ENCODE measurements around the gene SKAP1. TPM values are rescaled to one million over a fixed set of nuclear protein-coding genes. Genes with fewer than 3 reads are reported as not detected.

SKAP1 gene
- total and polyA plus RNA-seq, 5 donors, result 0.38 to 0.77 (median 0.54) TPM; not detected in 1

DNA sequence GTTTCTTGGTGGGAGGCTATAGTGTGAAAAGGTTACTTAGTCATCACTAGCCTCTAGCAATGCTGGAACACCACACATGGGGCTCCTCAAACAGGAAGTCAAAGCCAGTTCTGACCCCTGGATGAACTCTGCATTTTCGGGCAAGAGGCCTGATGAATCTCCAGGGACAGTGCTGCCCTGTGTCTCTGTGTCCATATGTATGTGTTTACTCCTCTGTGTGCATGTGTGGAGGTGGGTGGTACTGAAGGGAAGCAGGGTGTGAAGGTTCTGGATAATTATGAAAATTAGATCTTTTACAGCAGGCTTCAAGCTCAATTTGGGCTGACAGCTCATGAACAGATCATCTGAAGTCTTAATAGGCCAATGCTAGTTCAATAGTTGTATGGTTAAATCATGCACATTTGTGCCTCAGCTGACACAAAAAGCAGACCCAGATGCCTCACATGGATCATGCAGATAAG is 188.9 kb downstream of the SKAP1 start:
- Histone ChIP-seq H3K4me3 (ENCODE audit: low read length) (no peak overlapping the region), H3K4me1 (ENCODE audit: control insufficient read depth, insufficient read depth, low read length) (peaks cover 14% of the 10 kb centered on the region), H3K27me3 (ENCODE audit: control insufficient read depth, insufficient read depth) (no peaks in the 10 kb centered on the region), H3K27ac (ENCODE audit: low read length) (peak overlapping the region; percentile 31), H3K9me3 (ENCODE audit: control insufficient read depth, low read length) (no peaks in the 10 kb centered on the region)
- WGBS, result 2% methylated on average over 1 of the region's 1 CpG
- intact Hi-C loops (cut with DNase I), result no loop called here
- peak; percentile 31 to 67 (median 60) for DNase-seq
- peak; percentile 87 to 92 for ATAC-seq

DNA sequence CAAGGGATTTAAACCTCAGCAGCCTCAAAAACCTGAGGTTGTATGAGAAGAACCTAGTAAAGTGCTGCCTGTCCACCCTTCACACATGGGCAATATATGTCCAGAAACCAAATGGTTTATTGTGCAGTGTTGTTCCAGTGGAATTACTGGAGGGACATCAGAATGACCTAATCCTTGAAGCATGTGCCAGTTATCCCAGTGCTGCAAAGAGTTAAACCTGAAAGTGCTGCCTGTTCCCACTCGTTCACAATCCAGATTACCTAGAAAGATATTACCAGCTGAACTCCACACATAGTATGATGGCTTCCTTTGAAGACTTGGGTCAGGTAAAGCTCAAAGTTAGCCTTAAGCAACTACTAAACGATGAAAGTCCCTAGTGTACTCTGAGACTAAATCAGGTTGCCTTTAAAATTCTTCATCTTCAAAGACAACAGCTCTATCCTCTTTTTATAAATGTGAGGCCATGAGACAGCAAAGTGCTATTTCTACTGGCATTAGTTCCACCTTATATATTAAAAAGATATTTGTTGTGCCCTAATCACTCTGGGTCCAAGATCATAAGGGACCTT is 189.4 kb downstream of the SKAP1 start:
- H3K27ac ChIP-seq (ENCODE audit: low read length), result peak overlapping the region; percentile 83
- intact Hi-C loops (cut with DNase I), result no loop called here

DNA sequence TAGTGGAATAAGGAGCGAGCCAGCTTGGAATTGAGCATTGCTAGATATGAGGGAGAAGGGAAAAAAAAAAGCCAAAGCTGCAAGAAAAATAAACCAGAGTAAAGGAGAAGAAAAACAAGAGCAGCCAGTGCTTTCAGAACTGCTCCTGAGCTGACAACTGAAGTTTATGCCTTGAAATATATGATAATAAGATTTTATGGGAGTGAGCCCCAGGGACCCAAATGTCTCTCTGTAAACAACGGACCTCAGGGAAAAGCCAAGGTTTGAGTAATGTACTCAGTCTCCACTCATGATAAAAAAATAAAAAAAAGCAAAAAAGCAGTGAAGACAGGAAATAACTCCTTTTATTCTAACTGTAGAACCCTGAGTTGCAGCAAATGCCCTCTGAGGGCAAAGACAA is 189.9 kb downstream of the SKAP1 start:
- ATAC-seq, result no peak
- Histone ChIP-seq H3K9me3 (ENCODE audit: control insufficient read depth, low read length) (no peaks in the 10 kb centered on the region), H3K4me1 (ENCODE audit: control insufficient read depth, insufficient read depth, low read length) (peaks cover 14% of the 10 kb centered on the region), H3K27me3 (ENCODE audit: control insufficient read depth, insufficient read depth) (no peaks in the 10 kb centered on the region), H3K27ac (ENCODE audit: low read length) (no peak overlapping the region), H3K4me3 (ENCODE audit: low read length) (no peak overlapping the region)
- DNase-seq, result no peak
- WGBS, result 52% methylated on average over 2 of the region's 2 CpGs
- intact Hi-C loops (cut with DNase I), result no loop called here

More for the DNA sequence above, 189.4 kb downstream of the SKAP1 start:
- ATAC-seq (no peak), DNase-seq (no peak)
- Histone ChIP-seq H3K9me3 (ENCODE audit: control insufficient read depth, low read length) (no peaks in the 10 kb centered on the region), H3K27me3 (ENCODE audit: control insufficient read depth, insufficient read depth) (no peaks in the 10 kb centered on the region), H3K4me3 (ENCODE audit: low read length) (no peak overlapping the region), H3K4me1 (ENCODE audit: control insufficient read depth, insufficient read depth, low read length) (peaks cover 14% of the 10 kb centered on the region)
- WGBS, result 24% methylated on average over 2 of the region's 2 CpGs

DNA sequence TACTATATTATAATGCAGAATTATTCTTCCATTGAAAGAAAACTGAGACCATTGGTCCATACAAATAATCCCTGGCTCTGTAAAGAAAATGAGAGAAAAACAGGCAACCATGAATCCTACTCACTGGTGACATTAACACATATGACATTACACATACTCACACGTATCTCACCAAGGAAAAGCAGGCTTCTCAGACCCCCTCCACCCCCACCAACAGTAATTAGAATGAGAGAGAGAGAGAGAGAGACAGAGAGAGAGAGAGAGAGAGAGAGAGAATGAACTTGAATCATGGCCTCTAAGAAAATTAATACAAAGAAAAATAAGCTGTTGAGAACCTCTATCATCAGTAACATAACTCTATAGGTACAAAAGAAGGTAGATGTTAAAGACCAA is 190.4 kb downstream of the SKAP1 start:
- DNase-seq (no peak), ATAC-seq (no peak)
- Histone ChIP-seq H3K27me3 (ENCODE audit: control insufficient read depth, insufficient read depth) (no peaks in the 10 kb centered on the region), H3K4me1 (ENCODE audit: control insufficient read depth, insufficient read depth, low read length) (peaks cover 14% of the 10 kb centered on the region), H3K27ac (ENCODE audit: low read length) (no peak overlapping the region), H3K4me3 (ENCODE audit: low read length) (no peak overlapping the region), H3K9me3 (ENCODE audit: control insufficient read depth, low read length) (no peaks in the 10 kb centered on the region)
- intact Hi-C loops (cut with DNase I), result no loop called here
- 60% methylated on average over 1 of the region's 1 CpG for WGBS

DNA sequence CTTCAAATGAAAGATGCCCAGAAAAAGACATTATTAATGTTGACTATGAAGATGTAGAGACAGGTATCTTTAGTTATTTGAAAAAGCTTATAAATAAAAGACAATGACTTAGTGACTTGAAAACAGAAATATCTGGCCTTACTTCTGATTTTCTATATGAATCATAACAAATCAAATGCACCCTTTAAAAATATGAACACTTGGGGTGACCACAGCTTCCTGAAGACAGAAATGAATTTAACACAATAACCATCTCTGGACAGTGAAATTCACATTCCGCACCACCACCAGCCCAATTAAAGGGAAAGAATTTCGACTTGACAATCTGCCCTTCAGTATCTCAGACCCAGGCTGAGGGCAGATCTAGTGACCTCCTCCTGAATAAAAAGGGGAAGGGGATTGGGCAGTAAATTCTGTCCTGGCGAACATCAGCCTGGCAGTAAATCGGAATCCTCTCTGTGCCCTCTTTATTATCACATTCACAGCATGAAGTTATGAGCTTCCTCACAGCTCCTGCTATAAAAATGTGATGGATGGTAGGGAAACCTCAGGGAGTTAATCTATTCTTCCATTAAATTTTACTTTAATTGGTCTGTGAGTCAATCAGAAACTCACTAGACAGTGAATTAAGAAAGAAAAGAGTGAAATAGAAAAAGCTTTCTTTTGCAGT is 190.9 kb downstream of the SKAP1 start:
- WGBS, result 83% methylated on average over 4 of the region's 4 CpGs
- Histone ChIP-seq H3K4me1 (ENCODE audit: control insufficient read depth, insufficient read depth, low read length) (peaks cover 14% of the 10 kb centered on the region), H3K27me3 (ENCODE audit: control insufficient read depth, insufficient read depth) (no peaks in the 10 kb centered on the region), H3K4me3 (ENCODE audit: low read length) (no peak overlapping the region), H3K9me3 (ENCODE audit: control insufficient read depth, low read length) (no peaks in the 10 kb centered on the region), H3K27ac (ENCODE audit: low read length) (no peak overlapping the region)
- intact Hi-C loops (cut with DNase I), result no loop called here
- ATAC-seq (no peak), DNase-seq (no peak)

DNA sequence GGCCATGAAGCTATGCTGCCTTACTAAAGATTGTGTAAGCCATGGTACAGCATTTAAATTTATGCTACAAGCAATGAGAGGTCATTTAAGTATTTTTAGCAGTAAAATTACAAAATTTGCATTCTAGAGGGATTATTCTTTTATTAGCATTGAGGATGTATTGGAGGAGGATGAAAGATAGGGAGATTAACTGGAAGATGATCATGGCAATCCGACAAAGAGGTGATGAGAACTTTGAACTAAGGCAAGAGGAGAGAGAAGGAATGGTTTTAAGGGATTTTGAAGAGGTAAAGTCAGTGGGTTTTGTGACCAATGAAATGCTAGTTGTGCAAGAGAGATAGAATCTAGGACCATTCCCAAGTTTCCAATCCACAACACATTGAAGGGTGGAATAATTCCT is 192.6 kb downstream of the SKAP1 start:
- no peak for ATAC-seq
- DNase-seq, result no peak
- Histone ChIP-seq H3K4me1 (ENCODE audit: control insufficient read depth, insufficient read depth, low read length) (peaks cover 14% of the 10 kb centered on the region), H3K4me3 (ENCODE audit: low read length) (no peak overlapping the region), H3K9me3 (ENCODE audit: control insufficient read depth, low read length) (no peaks in the 10 kb centered on the region), H3K27me3 (ENCODE audit: control insufficient read depth, insufficient read depth) (no peaks in the 10 kb centered on the region), H3K27ac (ENCODE audit: low read length) (no peak overlapping the region)
- WGBS, result 93% methylated on average over 1 of the region's 1 CpG
- intact Hi-C loops (cut with DNase I), result no loop called here

DNA sequence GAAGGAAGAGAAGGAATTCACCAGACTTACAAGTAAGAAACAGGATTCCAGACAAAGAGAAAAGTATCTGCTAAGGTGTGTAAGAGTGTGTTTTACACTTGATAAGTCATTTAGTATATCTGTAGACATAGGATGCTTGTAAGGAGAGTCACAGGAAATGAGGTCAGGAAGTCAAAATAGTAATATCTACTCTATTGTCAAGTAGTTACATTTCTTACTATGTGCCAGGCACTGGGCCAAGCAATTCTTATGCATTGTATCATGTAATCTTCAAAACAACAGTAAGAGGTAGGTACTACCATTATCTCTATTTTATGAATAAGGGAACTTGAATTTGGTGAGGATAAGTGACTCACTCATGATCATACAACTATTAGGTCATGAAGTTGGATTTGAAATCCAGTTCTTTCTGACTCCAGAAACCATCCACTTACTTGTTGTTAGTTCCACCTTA is 193.3 kb downstream of the SKAP1 start:
- Histone ChIP-seq H3K4me3 (ENCODE audit: low read length) (no peak overlapping the region), H3K4me1 (ENCODE audit: control insufficient read depth, insufficient read depth, low read length) (peaks cover 11% of the 10 kb centered on the region), H3K27me3 (ENCODE audit: control insufficient read depth, insufficient read depth) (no peaks in the 10 kb centered on the region), H3K27ac (ENCODE audit: low read length) (no peak overlapping the region), H3K9me3 (ENCODE audit: control insufficient read depth, low read length) (no peaks in the 10 kb centered on the region)
- DNase-seq, result no peak
- ATAC-seq, result no peak
- intact Hi-C loops (cut with DNase I), result no loop called here

DNA sequence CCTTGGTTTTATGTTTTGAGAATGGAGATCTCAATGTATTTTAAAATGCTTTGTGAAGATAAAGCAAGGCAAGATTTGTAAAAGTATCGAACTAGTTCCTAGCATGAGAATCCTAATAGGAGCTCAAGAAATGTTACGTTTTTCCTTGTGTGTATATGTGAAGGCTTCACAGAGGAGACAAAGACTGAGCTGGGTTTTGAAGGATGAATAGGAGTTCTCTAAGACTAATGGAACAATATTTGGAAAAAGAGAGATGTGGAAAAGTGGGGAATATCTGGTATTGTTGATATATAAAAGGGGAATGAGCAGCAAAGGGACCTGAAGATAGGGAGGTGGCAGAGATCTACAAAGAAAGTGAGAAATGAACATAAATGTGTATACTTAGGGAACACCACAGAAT is 195.1 kb downstream of the SKAP1 start:
- Histone ChIP-seq H3K27me3 (ENCODE audit: control insufficient read depth, insufficient read depth) (no peaks in the 10 kb centered on the region), H3K9me3 (ENCODE audit: control insufficient read depth, low read length) (no peaks in the 10 kb centered on the region), H3K4me3 (ENCODE audit: low read length) (no peak overlapping the region), H3K4me1 (ENCODE audit: control insufficient read depth, insufficient read depth, low read length) (peaks cover 4% of the 10 kb centered on the region), H3K27ac (ENCODE audit: low read length) (no peak overlapping the region)
- intact Hi-C loops (cut with DNase I), result no loop called here
- WGBS, result 86% methylated on average over 2 of the region's 2 CpGs
- DNase-seq (no peak), ATAC-seq (no peak)

DNA sequence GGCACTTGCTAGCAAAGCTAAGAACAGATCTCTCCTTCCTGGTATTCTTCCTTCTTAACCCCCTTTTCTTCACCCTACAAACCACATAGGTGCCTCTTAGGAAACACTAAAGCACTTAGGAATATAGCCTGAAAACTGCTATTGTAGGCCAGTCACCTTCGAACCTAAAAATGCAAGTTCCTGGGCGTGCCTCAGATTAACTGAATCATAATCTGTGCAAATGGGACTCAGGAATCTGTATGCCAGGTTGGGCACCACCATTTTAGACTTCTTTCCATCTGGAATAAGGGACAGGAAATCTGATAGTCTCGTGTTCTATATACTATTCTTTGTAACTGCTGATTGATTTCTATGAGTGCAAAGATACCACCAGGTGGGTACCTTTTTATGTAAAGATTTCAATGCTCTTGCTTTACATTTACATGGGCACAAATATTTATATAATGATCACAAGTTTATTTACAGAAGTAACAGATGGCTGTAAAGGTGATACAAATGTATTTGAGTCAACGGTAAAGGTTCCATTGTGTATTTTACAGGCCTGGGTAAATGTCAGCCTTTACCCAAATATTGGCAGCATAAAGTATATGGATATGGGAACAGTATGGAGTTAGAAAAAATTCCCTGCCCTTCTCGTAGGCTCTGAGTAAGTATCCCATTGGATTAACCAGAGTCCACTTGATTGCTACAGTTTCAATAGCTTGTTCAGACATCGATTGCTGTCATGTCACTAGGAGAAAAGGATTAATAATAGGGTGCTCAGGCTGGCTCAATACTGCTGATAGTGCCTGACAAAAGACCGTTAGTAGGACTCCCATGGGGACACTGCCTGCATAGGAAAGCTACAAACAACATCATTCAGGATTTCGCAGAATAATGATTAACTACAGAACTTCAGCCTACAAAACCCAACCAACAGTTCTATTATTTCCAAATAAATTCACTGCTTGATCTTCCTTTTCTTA is 197.7 kb downstream of the SKAP1 start:
- no peak for DNase-seq
- WGBS, result 85% methylated on average over 8 of the region's 8 CpGs
- ATAC-seq, result no peak

DNA sequence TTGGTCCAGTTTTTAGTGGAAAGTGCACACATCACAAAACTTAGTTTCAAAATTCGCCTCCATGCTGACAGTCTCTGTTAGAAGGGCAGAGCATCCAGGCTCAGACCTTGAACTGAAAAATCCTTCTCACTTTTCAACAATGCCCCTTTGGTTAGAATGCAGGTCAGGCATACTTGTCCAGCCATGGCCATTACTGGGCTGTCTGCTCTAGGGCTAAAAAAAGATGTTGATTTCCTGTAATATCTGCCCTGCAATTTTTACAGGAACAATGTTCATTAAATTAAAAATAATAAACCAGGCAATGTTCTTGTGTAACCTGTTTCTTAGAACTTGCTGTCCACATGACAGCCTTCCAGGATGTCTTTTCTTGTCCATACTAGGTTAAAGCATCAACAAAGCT is 200.1 kb downstream of the SKAP1 start:
- WGBS, result 63% methylated on average over 1 of the region's 1 CpG
- H3K4me3 ChIP-seq (ENCODE audit: low read length), result no peak overlapping the region
- no peak overlapping the region for H3K27ac ChIP-seq (ENCODE audit: low read length)
- DNase-seq, result no peak
- no peak for ATAC-seq
- no peaks in the 10 kb centered on the region for H3K4me1 ChIP-seq (ENCODE audit: control insufficient read depth, insufficient read depth, low read length)
- intact Hi-C loops (cut with DNase I), result no loop called here
- no peaks in the 10 kb centered on the region for H3K9me3 ChIP-seq (ENCODE audit: control insufficient read depth, low read length)
- no peaks in the 10 kb centered on the region for H3K27me3 ChIP-seq (ENCODE audit: control insufficient read depth, insufficient read depth)

More for the DNA sequence above, 197.7 kb downstream of the SKAP1 start:
- intact Hi-C loops (cut with DNase I), result no loop called here
- H3K27me3 ChIP-seq (ENCODE audit: control insufficient read depth, insufficient read depth), result no peaks in the 10 kb centered on the region
- H3K27ac ChIP-seq (ENCODE audit: low read length), result no peak overlapping the region
- H3K4me1 ChIP-seq (ENCODE audit: control insufficient read depth, insufficient read depth, low read length), result no peaks in the 10 kb centered on the region
- no peak overlapping the region for H3K4me3 ChIP-seq (ENCODE audit: low read length)
- H3K9me3 ChIP-seq (ENCODE audit: control insufficient read depth, low read length), result no peaks in the 10 kb centered on the region

DNA sequence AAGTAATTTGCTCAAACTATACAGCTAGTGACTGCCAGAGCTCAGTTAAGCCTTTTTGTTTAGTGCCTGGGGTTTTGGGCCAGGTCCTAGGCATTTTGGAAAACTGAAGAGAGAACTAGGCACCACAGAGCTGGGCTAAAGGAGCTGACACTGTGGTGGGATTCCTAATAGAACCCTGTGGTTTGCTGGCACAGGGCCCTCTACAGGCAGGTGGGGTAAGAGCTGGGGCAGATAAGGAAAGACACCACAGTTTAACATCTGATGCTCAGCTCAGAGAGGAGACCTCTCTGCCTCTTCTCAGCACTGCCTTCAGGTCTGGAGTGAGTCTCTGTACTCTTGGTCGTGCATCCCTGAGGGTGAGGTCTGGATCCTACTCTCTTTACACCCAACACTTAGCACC is 201.3 kb downstream of the SKAP1 start:
- ATAC-seq (no peak), DNase-seq (no peak)
- no peak overlapping the region for H3K27ac ChIP-seq (ENCODE audit: low read length)
- H3K9me3 ChIP-seq (ENCODE audit: control insufficient read depth, low read length), result no peaks in the 10 kb centered on the region
- WGBS, result 74% methylated on average over 1 of the region's 1 CpG
- intact Hi-C loops (cut with DNase I), result no loop called here
- H3K4me1 ChIP-seq (ENCODE audit: control insufficient read depth, insufficient read depth, low read length), result no peaks in the 10 kb centered on the region
- H3K27me3 ChIP-seq (ENCODE audit: control insufficient read depth, insufficient read depth), result no peaks in the 10 kb centered on the region
- H3K4me3 ChIP-seq (ENCODE audit: low read length), result no peak overlapping the region
